ENCODE data around the gene AKAP17A.

DNA sequence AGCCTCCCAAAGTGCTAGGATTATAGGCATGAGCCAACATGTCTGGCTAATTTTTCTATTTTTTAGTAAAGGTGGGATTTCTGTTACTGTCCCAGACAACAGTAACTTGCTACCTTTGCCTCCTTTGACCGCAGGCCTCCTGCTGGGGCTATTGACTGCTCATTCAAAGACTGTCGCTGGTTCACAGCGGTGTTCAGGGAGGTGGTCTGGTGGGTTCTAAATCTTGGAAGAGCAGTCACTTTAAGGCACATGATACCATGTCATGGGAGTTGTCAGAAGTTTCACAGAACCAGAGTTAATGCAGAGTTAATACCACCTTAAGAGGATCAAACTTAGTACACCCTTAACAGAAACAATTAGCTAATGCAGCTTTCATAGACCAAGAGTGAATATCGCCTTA lies 27.3 kb downstream of the AKAP17A start:
- TF ChIP-seq POLR2B (IDR thresholded peaks at IDR 0.05; ENCODE audit: low read depth, partially characterized antibody) (no peak), CBFA2T2 (conservative IDR thresholded peaks at IDR 0.05) (no peak), POLR2A (conservative IDR thresholded peaks at IDR 0.05) (no peak), EHMT2 (IDR thresholded peaks at IDR 0.05) (no peak), RCOR1 (IDR thresholded peaks at IDR 0.05; ENCODE audit: borderline replicate concordance in 1 of 2, low read depth in 2 of 2, low read length in 2 of 2) (no peak), EZH2 (IDR thresholded peaks at IDR 0.05; ENCODE audit: borderline replicate concordance, low read depth, low read length) (no peak)
- TF ChIP-seq, protein P1, sequence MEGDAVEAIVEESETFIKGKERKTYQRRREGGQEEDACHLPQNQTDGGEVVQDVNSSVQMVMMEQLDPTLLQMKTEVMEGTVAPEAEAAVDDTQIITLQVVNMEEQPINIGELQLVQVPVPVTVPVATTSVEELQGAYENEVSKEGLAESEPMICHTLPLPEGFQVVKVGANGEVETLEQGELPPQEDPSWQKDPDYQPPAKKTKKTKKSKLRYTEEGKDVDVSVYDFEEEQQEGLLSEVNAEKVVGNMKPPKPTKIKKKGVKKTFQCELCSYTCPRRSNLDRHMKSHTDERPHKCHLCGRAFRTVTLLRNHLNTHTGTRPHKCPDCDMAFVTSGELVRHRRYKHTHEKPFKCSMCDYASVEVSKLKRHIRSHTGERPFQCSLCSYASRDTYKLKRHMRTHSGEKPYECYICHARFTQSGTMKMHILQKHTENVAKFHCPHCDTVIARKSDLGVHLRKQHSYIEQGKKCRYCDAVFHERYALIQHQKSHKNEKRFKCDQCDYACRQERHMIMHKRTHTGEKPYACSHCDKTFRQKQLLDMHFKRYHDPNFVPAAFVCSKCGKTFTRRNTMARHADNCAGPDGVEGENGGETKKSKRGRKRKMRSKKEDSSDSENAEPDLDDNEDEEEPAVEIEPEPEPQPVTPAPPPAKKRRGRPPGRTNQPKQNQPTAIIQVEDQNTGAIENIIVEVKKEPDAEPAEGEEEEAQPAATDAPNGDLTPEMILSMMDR (IDR thresholded peaks at IDR 0.05 in 2 of 3, conservative IDR thresholded peaks at IDR 0.05 in 1 of 3; ENCODE audit: insufficient read depth in 2 of 3, low read depth in 1 of 3, low read length in 3 of 3): no peak
